ENCODE data around the gene TMEM14A.

DNA sequence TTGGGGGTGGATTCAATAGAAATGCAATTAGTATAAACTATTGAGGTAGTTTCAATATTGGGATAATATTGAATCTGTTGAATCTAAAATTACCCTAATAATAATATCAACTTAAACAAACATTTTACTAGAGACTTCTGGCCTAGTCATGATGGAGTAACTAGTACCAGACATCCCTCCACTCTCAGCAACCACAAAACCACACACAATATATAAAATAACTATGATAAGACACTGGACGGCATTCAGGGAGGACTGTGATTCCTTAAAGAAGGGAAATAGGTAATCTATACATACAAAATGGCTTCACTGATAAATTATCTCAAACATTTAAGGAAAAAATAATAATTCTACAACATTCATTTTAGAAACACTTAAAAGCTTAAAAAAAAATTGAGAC lies 38.9 kb upstream of the TMEM14A start:
- TF ChIP-seq, protein P1, sequence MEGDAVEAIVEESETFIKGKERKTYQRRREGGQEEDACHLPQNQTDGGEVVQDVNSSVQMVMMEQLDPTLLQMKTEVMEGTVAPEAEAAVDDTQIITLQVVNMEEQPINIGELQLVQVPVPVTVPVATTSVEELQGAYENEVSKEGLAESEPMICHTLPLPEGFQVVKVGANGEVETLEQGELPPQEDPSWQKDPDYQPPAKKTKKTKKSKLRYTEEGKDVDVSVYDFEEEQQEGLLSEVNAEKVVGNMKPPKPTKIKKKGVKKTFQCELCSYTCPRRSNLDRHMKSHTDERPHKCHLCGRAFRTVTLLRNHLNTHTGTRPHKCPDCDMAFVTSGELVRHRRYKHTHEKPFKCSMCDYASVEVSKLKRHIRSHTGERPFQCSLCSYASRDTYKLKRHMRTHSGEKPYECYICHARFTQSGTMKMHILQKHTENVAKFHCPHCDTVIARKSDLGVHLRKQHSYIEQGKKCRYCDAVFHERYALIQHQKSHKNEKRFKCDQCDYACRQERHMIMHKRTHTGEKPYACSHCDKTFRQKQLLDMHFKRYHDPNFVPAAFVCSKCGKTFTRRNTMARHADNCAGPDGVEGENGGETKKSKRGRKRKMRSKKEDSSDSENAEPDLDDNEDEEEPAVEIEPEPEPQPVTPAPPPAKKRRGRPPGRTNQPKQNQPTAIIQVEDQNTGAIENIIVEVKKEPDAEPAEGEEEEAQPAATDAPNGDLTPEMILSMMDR (IDR thresholded peaks at IDR 0.05): no peak
- no peak for TF ChIP-seq POLR2A (IDR thresholded peaks at IDR 0.05)

Data from testis (tissue), 2 donors.